ENCODE measurements around the gene GPR3.

The GPR3 gene

DNA sequence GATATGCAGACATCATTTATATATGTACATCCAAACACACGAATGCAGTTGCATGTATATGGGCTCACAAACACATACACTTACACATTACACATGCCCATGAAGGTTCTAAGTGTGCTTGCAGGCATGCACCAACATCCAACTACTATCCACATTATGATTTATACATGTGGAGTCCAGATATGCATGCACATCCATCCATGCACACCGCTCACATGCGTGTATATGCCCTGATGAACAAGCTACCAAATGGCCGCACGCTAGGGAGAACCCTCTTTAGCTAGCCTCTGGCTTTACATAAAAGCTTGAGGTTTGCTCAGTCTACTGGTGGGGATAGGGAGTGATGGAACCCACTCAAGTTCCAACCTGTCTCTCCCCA lies 8.5 kb downstream of the GPR3 start:
- Histone ChIP-seq H3K27me3 (ENCODE audit: low read length) (no peaks in the 10 kb centered on the region), H3K9ac (ENCODE audit: low read length) (no peak overlapping the region), H3K79me2 (ENCODE audit: insufficient read depth, low read length) (no peaks in the 10 kb centered on the region), H3K9me2 (replicated peaks; ENCODE audit: insufficient read depth, low read length) (no peaks in the 10 kb centered on the region), H4K20me1 (ENCODE audit: low read depth, low read length) (no peaks in the 10 kb centered on the region), H3K4me2 (ENCODE audit: low read depth, low read length, poor library complexity, severe bottlenecking) (no peak overlapping the region), H2AFZ (ENCODE audit: low read depth, low read length, severe bottlenecking) (no peak overlapping the region), H3F3A (ENCODE audit: insufficient read depth) (peaks cover 5% of the 10 kb centered on the region; the same call in 1 of the 2 replicates), H3K4me3 (ENCODE audit: insufficient read depth, low read length, poor library complexity, severe bottlenecking) (no peak overlapping the region), H3K36me3 (ENCODE audit: low read length) (no peaks in the 10 kb centered on the region), H3K27ac (ENCODE audit: low read depth, low read length) (no peak overlapping the region), H3K9me3 (ENCODE audit: insufficient read depth, low read length) (no peaks in the 10 kb centered on the region)
- TF ChIP-seq, protein P1, sequence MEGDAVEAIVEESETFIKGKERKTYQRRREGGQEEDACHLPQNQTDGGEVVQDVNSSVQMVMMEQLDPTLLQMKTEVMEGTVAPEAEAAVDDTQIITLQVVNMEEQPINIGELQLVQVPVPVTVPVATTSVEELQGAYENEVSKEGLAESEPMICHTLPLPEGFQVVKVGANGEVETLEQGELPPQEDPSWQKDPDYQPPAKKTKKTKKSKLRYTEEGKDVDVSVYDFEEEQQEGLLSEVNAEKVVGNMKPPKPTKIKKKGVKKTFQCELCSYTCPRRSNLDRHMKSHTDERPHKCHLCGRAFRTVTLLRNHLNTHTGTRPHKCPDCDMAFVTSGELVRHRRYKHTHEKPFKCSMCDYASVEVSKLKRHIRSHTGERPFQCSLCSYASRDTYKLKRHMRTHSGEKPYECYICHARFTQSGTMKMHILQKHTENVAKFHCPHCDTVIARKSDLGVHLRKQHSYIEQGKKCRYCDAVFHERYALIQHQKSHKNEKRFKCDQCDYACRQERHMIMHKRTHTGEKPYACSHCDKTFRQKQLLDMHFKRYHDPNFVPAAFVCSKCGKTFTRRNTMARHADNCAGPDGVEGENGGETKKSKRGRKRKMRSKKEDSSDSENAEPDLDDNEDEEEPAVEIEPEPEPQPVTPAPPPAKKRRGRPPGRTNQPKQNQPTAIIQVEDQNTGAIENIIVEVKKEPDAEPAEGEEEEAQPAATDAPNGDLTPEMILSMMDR (IDR thresholded peaks at IDR 0.05; ENCODE audit: insufficient read depth, low read length, poor library complexity, severe bottlenecking): no peak
- no peak for TF ChIP-seq EZH2phosphoT487 (conservative IDR thresholded peaks at IDR 0.05; ENCODE audit: low read length)

DNA sequence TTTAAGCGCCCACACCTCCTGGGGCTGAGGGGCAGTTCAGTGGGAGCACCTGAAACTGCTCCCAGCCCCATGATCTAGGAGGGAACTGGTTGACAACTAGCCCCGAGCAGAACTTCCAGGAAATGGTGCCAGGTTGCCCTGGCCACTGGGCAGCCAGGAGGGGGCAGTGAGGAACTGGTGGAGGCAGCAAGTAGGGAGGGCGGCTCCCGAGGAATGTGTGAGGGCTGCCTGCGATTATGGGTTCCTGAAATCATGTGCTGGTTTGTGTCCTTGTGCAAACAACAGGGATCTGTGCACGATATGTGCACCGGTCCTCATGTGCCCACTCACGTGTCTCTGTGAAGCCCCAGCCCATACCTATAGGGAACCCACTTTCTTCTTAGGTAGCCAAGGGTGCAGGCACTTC lies 9.9 kb downstream of the GPR3 start:
- Histone ChIP-seq H3F3A (ENCODE audit: insufficient read depth) (peaks cover 5% of the 10 kb centered on the region; the same call in 1 of the 2 replicates), H3K36me3 (ENCODE audit: low read length) (no peaks in the 10 kb centered on the region), H3K27ac (ENCODE audit: low read depth, low read length) (no peak overlapping the region), H4K20me1 (ENCODE audit: low read depth, low read length) (no peaks in the 10 kb centered on the region), H3K9ac (ENCODE audit: low read length) (no peak overlapping the region), H2AFZ (ENCODE audit: low read depth, low read length, severe bottlenecking) (no peak overlapping the region), H3K79me2 (ENCODE audit: insufficient read depth, low read length) (no peaks in the 10 kb centered on the region), H3K9me3 (ENCODE audit: insufficient read depth, low read length) (no peaks in the 10 kb centered on the region), H3K4me3 (ENCODE audit: insufficient read depth, low read length, poor library complexity, severe bottlenecking) (no peak overlapping the region), H3K27me3 (ENCODE audit: low read length) (no peaks in the 10 kb centered on the region), H3K4me2 (ENCODE audit: low read depth, low read length, poor library complexity, severe bottlenecking) (no peak overlapping the region), H3K9me2 (replicated peaks; ENCODE audit: insufficient read depth, low read length) (no peaks in the 10 kb centered on the region)
- no peak for TF ChIP-seq EZH2phosphoT487 (conservative IDR thresholded peaks at IDR 0.05; ENCODE audit: low read length)
- TF ChIP-seq, protein P1 (IDR thresholded peaks at IDR 0.05; ENCODE audit: insufficient read depth, low read length, poor library complexity, severe bottlenecking): no peak

DNA sequence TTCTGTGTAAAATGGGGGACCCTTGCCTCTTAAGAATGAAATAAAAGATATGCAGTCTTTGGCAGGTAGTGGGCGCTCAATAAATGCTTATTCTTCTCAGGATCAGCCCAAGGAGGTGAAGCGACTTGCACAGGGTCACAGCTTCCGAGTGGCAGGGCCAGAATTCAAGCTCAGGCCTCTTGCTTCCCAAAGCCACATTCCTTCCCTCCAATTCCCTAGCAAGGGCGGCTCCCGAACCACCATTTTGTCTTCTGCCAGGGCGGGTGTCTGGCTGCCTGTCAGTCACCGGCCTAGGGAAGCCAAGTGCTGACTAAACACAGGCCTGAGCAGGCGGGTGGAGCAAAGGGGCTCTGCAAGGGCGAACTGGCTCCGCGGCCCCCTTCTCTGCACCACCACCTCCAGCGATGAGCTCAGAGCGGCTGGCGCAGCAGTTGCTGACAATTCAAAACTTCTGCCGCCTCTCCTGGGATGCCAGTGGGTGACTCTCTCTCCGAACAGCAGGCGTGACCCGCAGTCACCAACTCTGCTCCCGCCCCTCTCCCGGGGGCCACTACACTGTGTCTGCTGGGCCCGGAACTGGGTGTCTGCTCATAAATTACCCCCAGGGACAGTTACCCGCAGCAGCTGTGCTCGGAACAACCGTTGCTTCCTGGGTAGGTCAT lies 10.8 kb downstream of the GPR3 start:
- TF ChIP-seq, protein P1 (IDR thresholded peaks at IDR 0.05; ENCODE audit: insufficient read depth, low read length, poor library complexity, severe bottlenecking): no peak
- TF ChIP-seq EZH2phosphoT487 (conservative IDR thresholded peaks at IDR 0.05; ENCODE audit: low read length): no peak
- no peaks in the 10 kb centered on the region for H3K79me2 ChIP-seq (ENCODE audit: insufficient read depth, low read length)
- no peaks in the 10 kb centered on the region for H3K27me3 ChIP-seq (ENCODE audit: low read length)
- peaks cover 5% of the 10 kb centered on the region; the same call in 1 of the 2 replicates for H3F3A ChIP-seq (ENCODE audit: insufficient read depth)
- no peak overlapping the region for H3K4me3 ChIP-seq (ENCODE audit: insufficient read depth, low read length, poor library complexity, severe bottlenecking)
- no peaks in the 10 kb centered on the region for H4K20me1 ChIP-seq (ENCODE audit: low read depth, low read length)
- H3K9ac ChIP-seq (ENCODE audit: low read length): no peak overlapping the region
- H3K9me3 ChIP-seq (ENCODE audit: insufficient read depth, low read length): no peaks in the 10 kb centered on the region
- H2AFZ ChIP-seq (ENCODE audit: low read depth, low read length, severe bottlenecking): no peak overlapping the region
- 0 out of 2 replicates have a peak overlapping the region, but pooled peaks have one; percentile 11 for H3K27ac ChIP-seq (ENCODE audit: low read depth, low read length)
- H3K9me2 ChIP-seq (replicated peaks; ENCODE audit: insufficient read depth, low read length): no peaks in the 10 kb centered on the region
- no peak overlapping the region for H3K4me2 ChIP-seq (ENCODE audit: low read depth, low read length, poor library complexity, severe bottlenecking)
- no peaks in the 10 kb centered on the region for H3K36me3 ChIP-seq (ENCODE audit: low read length)

Measured in SU-DHL-6 (cell line).